Neural cell (in vitro differentiated cells): ENCODE results near the gene KCNK18. TPM values are rescaled to one million over a fixed set of nuclear protein-coding genes. Genes with fewer than 3 reads are reported as not detected.

Experiments
- H2AFZ ChIP-seq: fragments of 200-600, 300-800 bp; sonication (generic), shearing (Covaris generic); 2 replicates; pipeline ENCODE4 v1.6.0; 2014; ENCODE audit warnings: low read depth, mild to moderate bottlenecking, antibody characterized with exemption, low read length, moderate library complexity
- H3F3A ChIP-seq: fragments of 200-600 bp; shearing (Covaris generic); 2 replicates; pipeline ENCODE4 v1.6.1; 2016; ENCODE audit warnings: mild to moderate bottlenecking, moderate library complexity, mixed read lengths, antibody characterized with exemption, low read length; ENCODE audit not compliant: insufficient read depth, poor library complexity, severe bottlenecking
- H3K27ac ChIP-seq: fragments of 200-600, 300-800 bp; sonication (generic), shearing (Covaris generic); 2 replicates; pipeline ENCODE4 v1.5.1; 2014; ENCODE audit warnings: mild to moderate bottlenecking, low read length, moderate library complexity
- H3K27me3 ChIP-seq: fragments of 300-800, 200-600 bp; sonication (generic), shearing (Covaris generic); 2 replicates; pipeline ENCODE4 v1.6.0; 2014; ENCODE audit warnings: mild to moderate bottlenecking, low read depth, low read length, moderate library complexity; ENCODE audit not compliant: insufficient read depth
- H3K36me3 ChIP-seq: fragments of 300-800, 200-600 bp; sonication (generic), shearing (Covaris generic); 2 replicates; pipeline ENCODE4 v1.5.1; 2014; ENCODE audit warnings: mild to moderate bottlenecking, antibody characterized with exemption, low read length, moderate library complexity; ENCODE audit not compliant: insufficient read depth
- H3K4me2 ChIP-seq: fragments of 300-800, 200-600 bp; sonication (generic), shearing (Covaris generic); 2 replicates; pipeline ENCODE4 v1.6.0; 2014; ENCODE audit warnings: mild to moderate bottlenecking, low read length
- H3K4me3 ChIP-seq: fragments of 300-800, 200-600 bp; sonication (generic), shearing (Covaris generic); 2 replicates; pipeline ENCODE4 v1.5.1; 2014; ENCODE audit warnings: mild to moderate bottlenecking, low read length, moderate library complexity
- H3K79me2 ChIP-seq: fragments of 200-600 bp; shearing (Covaris generic); replicated peaks from 2 replicates; pipeline ENCODE4 v1.6.0; 2014; ENCODE audit warnings: mild to moderate bottlenecking, low read length, moderate library complexity; ENCODE audit not compliant: insufficient read depth
- H3K9ac ChIP-seq: fragments of 300-800, 200-600 bp; sonication (generic), shearing (Covaris generic); 2 replicates; pipeline ENCODE4 v1.6.1; 2016; ENCODE audit warnings: mild to moderate bottlenecking, low read length, mixed read lengths
- H3K9me2 ChIP-seq: fragments of 200-600 bp; shearing (Covaris generic); 2 replicates; pipeline ENCODE4 v1.6.1; 2016; ENCODE audit warnings: mild to moderate bottlenecking, low read length, mixed read lengths; ENCODE audit not compliant: insufficient read depth
- H3K9me3 ChIP-seq: fragments of 200-600, 300-800 bp; sonication (generic), shearing (Covaris generic); 2 replicates; pipeline ENCODE4 v1.6.1; 2016; ENCODE audit warnings: mild to moderate bottlenecking, mixed run types, low read length, moderate library complexity, mixed read lengths
- H4K20me1 ChIP-seq: fragments of 200-600 bp; shearing (Covaris generic); 2 replicates; pipeline ENCODE4 v1.6.1; 2016; ENCODE audit warnings: mild to moderate bottlenecking, mixed run types; ENCODE audit not compliant: insufficient read depth
- CTCF ChIP-seq: fragments of 450-650 bp; IDR thresholded peaks from 2 replicates; pipeline ENCODE4 v1.5.1; 2014; ENCODE audit warnings: antibody characterized with exemption, mild to moderate bottlenecking, moderate library complexity; ENCODE audit not compliant: poor library complexity, severe bottlenecking
- EP300 ChIP-seq: fragments of 450-650 bp; conservative IDR thresholded peaks from 2 replicates; pipeline ENCODE4 v1.6.1; 2014; ENCODE audit warnings: antibody characterized with exemption, mild to moderate bottlenecking, moderate library complexity; ENCODE audit not compliant: poor library complexity, severe bottlenecking
- EZH2 ChIP-seq: fragments of 200-600, 300-800 bp; shearing (Covaris generic), sonication (generic); IDR thresholded peaks from 2 replicates; pipeline ENCODE4 v1.6.1; 2014; ENCODE audit warnings: antibody characterized with exemption, low read length, borderline replicate concordance, mild to moderate bottlenecking; ENCODE audit not compliant: insufficient read depth, poor library complexity, severe bottlenecking
- MXI1 ChIP-seq: fragments of 450-650 bp; conservative IDR thresholded peaks from 2 replicates; pipeline ENCODE4 v1.6.1; 2014; ENCODE audit warnings: antibody characterized with exemption, mild to moderate bottlenecking; ENCODE audit not compliant: poor library complexity, severe bottlenecking
- POLR2AphosphoS5 ChIP-seq: IDR thresholded peaks from 2 replicates; pipeline ENCODE4 v1.6.1; 2012
- RAD21 ChIP-seq: fragments of 450-650 bp; conservative IDR thresholded peaks from 2 replicates; pipeline ENCODE4 v1.6.1; 2014; ENCODE audit warnings: antibody characterized with exemption, mild to moderate bottlenecking, moderate library complexity
- REST ChIP-seq: IDR thresholded peaks from 2 replicates; pipeline ENCODE4 v1.6.1; 2012; ENCODE audit warnings: borderline replicate concordance
- SMC3 ChIP-seq: fragments of 450-650 bp; conservative IDR thresholded peaks from 2 replicates; pipeline ENCODE4 v1.6.1; 2014; ENCODE audit warnings: antibody characterized with exemption, mild to moderate bottlenecking, moderate library complexity; ENCODE audit not compliant: poor library complexity
- TAF1 ChIP-seq: IDR thresholded peaks from 2 replicates; pipeline ENCODE4 v1.6.1; 2012; ENCODE audit warnings: low read depth
- polyA plus RNA-seq: library from polyadenylated mRNA; depleted of rRNA; stranded (reverse); fragments of >200 nt; gene quantifications from 2 replicates; pipeline ENCODE4 v1.2.3, GENCODE V29; 2014

The KCNK18 gene
- polyA plus RNA-seq, 1 donor from 2014 or later, result not detected

DNA sequence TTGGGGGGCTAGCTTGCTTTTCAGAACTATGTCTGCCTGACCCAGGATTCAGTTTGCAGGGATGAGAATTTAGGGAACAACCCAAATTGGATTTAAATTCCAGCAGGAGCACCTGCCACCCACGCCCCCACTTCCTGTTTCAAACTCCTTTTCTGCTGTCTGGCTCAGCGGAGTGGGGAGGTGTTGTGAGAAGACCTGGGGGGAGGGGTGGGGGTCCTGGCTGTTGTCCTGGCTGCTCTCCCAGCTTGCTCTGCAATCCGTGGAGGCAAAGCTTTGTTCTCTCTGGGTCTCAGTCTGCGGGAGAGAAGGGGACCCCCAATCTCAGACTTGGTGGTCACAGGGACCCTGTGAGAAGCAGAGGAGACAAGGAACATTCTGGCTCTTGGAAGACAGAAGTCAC, 799 bp downstream of the KCNK18 start:
- no peak overlapping the region for H3K4me3 ChIP-seq
- H3K4me2 ChIP-seq, result no peak overlapping the region
- H3K9me2 ChIP-seq, result no peaks in the 10 kb centered on the region
- no peak overlapping the region for H3K9ac ChIP-seq
- H3K79me2 ChIP-seq, result no peaks in the 10 kb centered on the region
- no peaks in the 10 kb centered on the region for H3K36me3 ChIP-seq
- H3K27me3 ChIP-seq, result no peaks in the 10 kb centered on the region
- no peaks in the 10 kb centered on the region for H3F3A ChIP-seq
- no peak overlapping the region for H3K27ac ChIP-seq
- H3K9me3 ChIP-seq, result no peaks in the 10 kb centered on the region
- TF ChIP-seq RAD21 (no peak), TAF1 (no peak), MXI1 (no peak), EZH2 (no peak), CTCF (no peak), SMC3 (no peak), EP300 (no peak), POLR2AphosphoS5 (no peak), REST (no peak)
- H2AFZ ChIP-seq, result no peak overlapping the region
- no peaks in the 10 kb centered on the region for H4K20me1 ChIP-seq

GRCh38 chr10:117201826-117202225, 4.5 kb downstream of the KCNK18 start:
- H4K20me1 ChIP-seq, result no peaks in the 10 kb centered on the region
- no peaks in the 10 kb centered on the region for H3F3A ChIP-seq
- H2AFZ ChIP-seq, result no peak overlapping the region
- H3K9me2 ChIP-seq, result no peaks in the 10 kb centered on the region
- no peaks in the 10 kb centered on the region for H3K79me2 ChIP-seq
- no peak for TF ChIP-seq REST
- TF ChIP-seq MXI1, result no peak
- TF ChIP-seq EP300, result no peak
- TF ChIP-seq POLR2AphosphoS5, result no peak
- no peak for TF ChIP-seq CTCF
- no peak for TF ChIP-seq SMC3
- no peak for TF ChIP-seq TAF1
- TF ChIP-seq RAD21, result no peak
- no peak for TF ChIP-seq EZH2
- H3K36me3 ChIP-seq, result no peaks in the 10 kb centered on the region
- H3K27me3 ChIP-seq, result no peaks in the 10 kb centered on the region
- no peak overlapping the region for H3K9ac ChIP-seq
- no peak overlapping the region for H3K4me3 ChIP-seq
- H3K27ac ChIP-seq, result no peak overlapping the region
- H3K4me2 ChIP-seq, result no peak overlapping the region
- no peaks in the 10 kb centered on the region for H3K9me3 ChIP-seq
